ENCODE measurements around the gene ASIC4.

ASIC4 gene

DNA sequence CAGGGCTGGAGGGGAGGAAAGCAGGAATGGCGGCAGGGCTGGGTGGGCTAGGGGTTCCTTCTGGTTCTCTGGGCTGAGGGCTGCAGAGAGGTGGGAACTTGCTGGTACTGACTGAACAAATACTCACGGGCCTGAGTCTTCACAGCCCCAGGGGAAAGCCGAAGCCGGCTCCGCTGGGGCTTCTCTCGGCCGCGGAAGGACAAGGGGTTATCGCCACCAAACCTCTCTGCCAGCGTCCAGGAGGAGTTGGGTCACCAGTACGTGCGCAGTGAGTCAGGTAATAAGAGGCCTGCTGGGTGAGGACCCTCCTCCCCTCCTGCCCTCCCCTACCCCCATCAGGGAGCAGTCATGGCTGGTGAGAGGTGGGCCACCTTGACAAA is 29.1 kb upstream of the ASIC4 start:
- no peaks in the 10 kb centered on the region for H3K4me1 Mint-ChIP-seq
- no peak overlapping the region for H3K27ac Mint-ChIP-seq (ENCODE audit: low read depth)
- H3K36me3 Mint-ChIP-seq (ENCODE audit: insufficient read depth): no peaks in the 10 kb centered on the region
- H3K4me3 Mint-ChIP-seq: no peak overlapping the region
- no peaks in the 10 kb centered on the region for H3K9me3 Mint-ChIP-seq
- ATAC-seq (replicated peaks; ENCODE audit: extremely low read depth, poor library complexity, severe bottlenecking) (no peak), DNase-seq (ENCODE audit: low spot score in 2 of 2) (no peak)
- peaks cover 78% of the 10 kb centered on the region for H3K27me3 Mint-ChIP-seq

DNA sequence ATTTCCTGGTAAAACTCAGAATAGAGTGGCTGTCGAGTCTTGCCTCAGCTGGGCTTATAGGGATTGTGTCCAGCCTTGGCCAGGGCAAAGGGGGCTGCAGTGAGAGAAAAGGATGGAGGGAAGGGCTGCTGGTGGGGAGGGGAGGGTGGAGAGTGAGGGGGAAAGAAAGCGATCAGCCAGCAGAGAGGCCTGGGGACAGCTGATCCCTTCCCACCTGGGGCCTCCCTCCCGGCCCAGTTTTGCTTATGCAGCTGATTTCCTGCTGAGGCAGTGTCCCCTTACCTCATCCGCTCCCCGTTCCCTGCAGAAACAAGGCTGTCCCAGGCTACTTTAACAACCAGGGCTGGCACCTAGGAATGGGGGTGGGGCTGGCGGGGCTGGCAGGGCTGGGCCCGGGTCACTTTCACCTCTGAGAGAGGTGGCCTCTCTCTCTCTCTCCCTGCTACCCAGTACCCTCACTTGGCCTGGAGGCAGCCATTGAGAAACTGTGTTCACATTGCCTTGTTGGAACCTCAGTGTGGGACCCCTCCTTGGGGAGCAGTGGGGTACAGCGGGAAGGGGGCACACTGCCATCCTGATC is 27.8 kb upstream of the ASIC4 start:
- no peaks in the 10 kb centered on the region for H3K9me3 Mint-ChIP-seq
- peaks cover 76% of the 10 kb centered on the region for H3K27me3 Mint-ChIP-seq
- H3K36me3 Mint-ChIP-seq (ENCODE audit: insufficient read depth): no peaks in the 10 kb centered on the region
- DNase-seq (ENCODE audit: low spot score in 2 of 2) (no peak), ATAC-seq (replicated peaks; ENCODE audit: extremely low read depth, poor library complexity, severe bottlenecking) (no peak)
- no peak overlapping the region for H3K4me3 Mint-ChIP-seq
- H3K27ac Mint-ChIP-seq (ENCODE audit: low read depth): no peak overlapping the region
- no peaks in the 10 kb centered on the region for H3K4me1 Mint-ChIP-seq

DNA sequence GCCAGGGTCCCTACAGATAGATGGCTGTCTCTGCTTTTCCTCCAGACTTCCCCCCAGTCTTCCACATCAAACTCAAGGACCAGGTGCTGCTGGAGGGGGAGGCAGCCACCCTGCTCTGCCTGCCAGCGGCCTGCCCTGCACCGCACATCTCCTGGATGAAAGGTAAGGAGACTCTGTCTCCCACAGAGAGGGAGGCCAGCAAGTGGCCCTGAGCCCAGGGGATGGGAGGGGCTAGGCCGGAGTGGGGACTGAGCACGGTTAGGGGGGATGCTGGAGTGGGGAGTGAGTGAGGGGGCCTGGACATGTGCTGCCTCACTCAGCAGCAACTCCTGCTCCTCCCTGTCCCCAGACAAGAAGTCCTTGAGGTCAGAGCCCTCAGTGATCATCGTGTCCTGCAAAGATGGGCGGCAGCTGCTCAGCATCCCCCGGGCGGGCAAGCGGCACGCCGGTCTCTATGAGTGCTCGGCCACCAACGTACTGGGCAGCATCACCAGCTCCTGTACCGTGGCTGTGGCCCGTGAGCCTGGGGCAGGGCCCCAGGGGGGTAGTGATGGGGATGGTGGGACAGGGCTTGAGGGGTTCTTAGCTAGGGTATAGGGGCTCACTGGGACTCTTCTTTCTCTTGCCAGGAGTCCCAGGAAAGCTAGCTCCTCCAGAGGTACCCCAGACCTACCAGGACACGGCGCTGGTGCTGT is 26.0 kb upstream of the ASIC4 start:
- peaks cover 78% of the 10 kb centered on the region for H3K27me3 Mint-ChIP-seq
- no peaks in the 10 kb centered on the region for H3K4me1 Mint-ChIP-seq
- H3K36me3 Mint-ChIP-seq (ENCODE audit: insufficient read depth): peaks cover 2% of the 10 kb centered on the region
- DNase-seq (ENCODE audit: low spot score in 2 of 2): no peak
- H3K27ac Mint-ChIP-seq (ENCODE audit: low read depth): no peak overlapping the region
- no peak overlapping the region for H3K4me3 Mint-ChIP-seq
- no peaks in the 10 kb centered on the region for H3K9me3 Mint-ChIP-seq
- ATAC-seq (replicated peaks; ENCODE audit: extremely low read depth, poor library complexity, severe bottlenecking): no peak

DNA sequence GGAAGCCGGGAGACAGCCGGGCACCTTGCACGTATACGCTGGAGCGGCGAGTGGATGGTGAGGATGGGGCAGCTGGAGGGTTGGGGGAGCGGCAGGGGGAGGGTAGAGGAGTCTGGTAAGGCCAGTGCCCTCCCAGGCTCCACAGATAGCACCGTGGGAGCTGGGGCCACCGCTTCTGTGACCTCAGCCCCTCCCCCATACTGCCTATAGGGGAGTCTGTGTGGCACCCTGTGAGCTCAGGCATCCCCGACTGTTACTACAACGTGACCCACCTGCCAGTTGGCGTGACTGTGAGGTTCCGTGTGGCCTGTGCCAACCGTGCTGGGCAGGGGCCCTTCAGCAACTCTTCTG is 25.5 kb upstream of the ASIC4 start:
- Mint-ChIP-seq H3K27ac (ENCODE audit: low read depth) (no peak overlapping the region), H3K9me3 (no peaks in the 10 kb centered on the region), H3K36me3 (ENCODE audit: insufficient read depth) (peaks cover 2% of the 10 kb centered on the region), H3K4me1 (no peaks in the 10 kb centered on the region), H3K4me3 (no peak overlapping the region), H3K27me3 (peaks cover 83% of the 10 kb centered on the region)
- DNase-seq (ENCODE audit: low spot score in 2 of 2) (no peak), ATAC-seq (replicated peaks; ENCODE audit: extremely low read depth, poor library complexity, severe bottlenecking) (no peak)

DNA sequence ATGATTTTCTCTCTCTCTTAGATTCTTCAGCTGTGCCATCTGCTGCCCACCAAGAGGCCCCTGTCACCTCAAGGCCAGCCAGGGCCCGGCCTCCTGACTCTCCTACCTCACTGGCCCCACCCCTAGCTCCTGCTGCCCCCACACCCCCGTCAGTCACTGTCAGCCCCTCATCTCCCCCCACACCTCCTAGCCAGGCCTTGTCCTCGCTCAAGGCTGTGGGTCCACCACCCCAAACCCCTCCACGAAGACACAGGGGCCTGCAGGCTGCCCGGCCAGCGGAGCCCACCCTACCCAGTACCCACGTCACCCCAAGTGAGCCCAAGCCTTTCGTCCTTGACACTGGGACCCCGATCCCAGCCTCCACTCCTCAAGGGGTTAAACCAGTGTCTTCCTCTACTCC is 25.0 kb upstream of the ASIC4 start:
- ATAC-seq (replicated peaks; ENCODE audit: extremely low read depth, poor library complexity, severe bottlenecking) (no peak), DNase-seq (ENCODE audit: low spot score in 2 of 2) (no peak)
- Mint-ChIP-seq H3K4me1 (no peaks in the 10 kb centered on the region), H3K36me3 (ENCODE audit: insufficient read depth) (peaks cover 2% of the 10 kb centered on the region), H3K9me3 (no peaks in the 10 kb centered on the region), H3K27me3 (peaks cover 88% of the 10 kb centered on the region), H3K27ac (ENCODE audit: low read depth) (no peak overlapping the region), H3K4me3 (no peak overlapping the region)

DNA sequence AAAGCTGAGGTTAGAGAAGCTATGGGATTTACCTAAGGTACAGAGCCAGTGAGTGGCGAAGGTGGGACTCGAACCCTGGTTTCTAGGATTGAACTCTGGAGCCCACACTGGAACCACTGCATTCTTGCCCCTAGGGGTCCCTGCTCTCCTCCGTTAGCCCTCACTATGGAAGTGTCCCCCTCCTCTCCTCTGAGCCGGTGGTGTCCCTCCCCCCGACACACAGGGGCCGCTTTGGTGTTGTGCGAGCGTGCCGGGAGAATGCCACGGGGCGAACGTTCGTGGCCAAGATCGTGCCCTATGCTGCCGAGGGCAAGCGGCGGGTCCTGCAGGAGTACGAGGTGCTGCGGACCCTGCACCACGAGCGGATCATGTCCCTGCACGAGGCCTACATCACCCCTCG is 24.1 kb upstream of the ASIC4 start:
- Mint-ChIP-seq H3K27ac (ENCODE audit: low read depth) (no peak overlapping the region), H3K36me3 (ENCODE audit: insufficient read depth) (peaks cover 2% of the 10 kb centered on the region), H3K9me3 (no peaks in the 10 kb centered on the region), H3K27me3 (peaks cover 94% of the 10 kb centered on the region), H3K4me1 (no peaks in the 10 kb centered on the region), H3K4me3 (no peak overlapping the region)
- ATAC-seq (replicated peaks; ENCODE audit: extremely low read depth, poor library complexity, severe bottlenecking): no peak
- DNase-seq (ENCODE audit: low spot score in 2 of 2): no peak

DNA sequence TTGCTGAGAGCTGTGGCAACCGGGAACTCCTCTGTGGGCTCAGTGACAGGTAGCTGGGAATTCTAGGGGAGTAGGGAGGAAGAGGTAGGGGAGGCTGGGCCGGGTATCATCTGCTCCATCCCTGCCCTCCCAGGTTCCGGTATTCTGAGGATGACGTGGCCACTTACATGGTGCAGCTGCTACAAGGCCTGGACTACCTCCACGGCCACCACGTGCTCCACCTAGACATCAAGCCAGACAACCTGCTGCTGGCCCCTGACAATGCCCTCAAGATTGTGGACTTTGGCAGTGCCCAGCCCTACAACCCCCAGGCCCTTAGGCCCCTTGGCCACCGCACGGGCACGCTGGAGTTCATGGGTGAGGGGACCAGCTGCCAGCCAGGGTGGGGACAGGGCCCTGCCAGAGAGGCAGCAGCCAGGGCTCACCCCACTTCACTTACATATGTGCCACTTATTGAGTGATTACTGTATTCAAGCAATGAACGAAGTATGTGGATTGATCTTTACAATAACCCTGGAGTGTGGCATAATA is 23.6 kb upstream of the ASIC4 start:
- Mint-ChIP-seq H3K36me3 (ENCODE audit: insufficient read depth) (peaks cover 4% of the 10 kb centered on the region), H3K27me3 (peaks cover 94% of the 10 kb centered on the region), H3K27ac (ENCODE audit: low read depth) (no peak overlapping the region)

DNA sequence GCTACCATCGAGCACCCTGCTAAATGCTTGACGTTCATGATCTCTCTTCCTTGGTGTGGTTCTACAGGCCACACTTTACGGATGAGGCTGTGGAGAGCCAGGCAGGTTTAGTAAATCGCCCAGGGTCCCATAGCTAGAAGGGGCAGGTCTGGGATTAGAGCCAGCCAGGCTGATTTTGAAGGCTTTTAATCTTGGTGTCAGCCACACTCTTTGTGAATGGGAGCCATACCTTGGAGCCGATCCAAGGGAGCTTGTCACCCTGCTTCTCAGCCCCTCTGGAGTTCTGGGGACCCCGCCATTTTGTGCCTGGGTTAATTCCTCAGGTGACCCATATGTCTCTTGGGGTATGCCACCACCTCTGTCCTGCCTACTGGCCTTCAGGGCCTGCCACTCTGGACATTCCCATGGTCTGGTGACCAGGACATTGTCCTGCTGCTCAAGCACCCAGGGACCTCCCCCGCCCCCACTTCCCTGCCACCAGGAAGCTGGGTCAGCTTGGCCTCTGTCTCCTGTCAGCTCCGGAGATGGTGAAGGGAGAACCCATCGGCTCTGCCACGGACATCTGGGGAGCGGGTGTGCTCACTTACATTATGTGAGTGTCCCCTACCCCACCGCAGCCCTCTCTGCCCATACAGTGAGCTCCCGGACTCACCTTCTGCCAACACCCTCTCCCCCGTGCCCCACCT is 22.9 kb upstream of the ASIC4 start:
- Mint-ChIP-seq H3K4me3 (no peak overlapping the region), H3K4me1 (peaks cover 2% of the 10 kb centered on the region), H3K27ac (ENCODE audit: low read depth) (no peak overlapping the region), H3K9me3 (no peaks in the 10 kb centered on the region), H3K27me3 (peaks cover 94% of the 10 kb centered on the region), H3K36me3 (ENCODE audit: insufficient read depth) (peaks cover 5% of the 10 kb centered on the region)
- ATAC-seq (replicated peaks; ENCODE audit: extremely low read depth, poor library complexity, severe bottlenecking) (no peak), DNase-seq (ENCODE audit: low spot score in 2 of 2) (no peak)

More for the DNA sequence above, 23.6 kb upstream of the ASIC4 start:
- DNase-seq (ENCODE audit: low spot score in 2 of 2) (no peak), ATAC-seq (replicated peaks; ENCODE audit: extremely low read depth, poor library complexity, severe bottlenecking) (no peak)
- H3K4me1 Mint-ChIP-seq: no peaks in the 10 kb centered on the region
- H3K9me3 Mint-ChIP-seq: no peaks in the 10 kb centered on the region
- no peak overlapping the region for H3K4me3 Mint-ChIP-seq

DNA sequence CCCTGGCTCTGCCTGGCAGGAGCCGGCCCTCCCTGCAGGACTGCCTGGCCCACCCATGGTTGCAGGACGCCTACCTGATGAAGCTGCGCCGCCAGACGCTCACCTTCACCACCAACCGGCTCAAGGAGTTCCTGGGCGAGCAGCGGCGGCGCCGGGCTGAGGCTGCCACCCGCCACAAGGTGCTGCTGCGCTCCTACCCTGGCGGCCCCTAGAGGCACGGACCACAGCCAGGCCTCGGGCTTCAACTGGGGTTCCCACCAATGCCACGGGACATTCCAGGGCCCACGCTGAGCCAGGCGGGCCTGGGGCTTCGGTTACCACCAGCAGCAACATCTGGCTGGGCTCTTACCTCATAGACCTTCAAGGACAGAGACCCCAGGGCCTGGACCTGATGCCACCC is 21.7 kb upstream of the ASIC4 start:
- peaks cover 7% of the 10 kb centered on the region for H3K36me3 Mint-ChIP-seq (ENCODE audit: insufficient read depth)
- no peak overlapping the region for H3K4me3 Mint-ChIP-seq
- no peak for ATAC-seq (replicated peaks; ENCODE audit: extremely low read depth, poor library complexity, severe bottlenecking)
- peaks cover 10% of the 10 kb centered on the region for H3K4me1 Mint-ChIP-seq
- no peak for DNase-seq (ENCODE audit: low spot score in 2 of 2)
- no peak overlapping the region for H3K27ac Mint-ChIP-seq (ENCODE audit: low read depth)
- no peaks in the 10 kb centered on the region for H3K9me3 Mint-ChIP-seq
- H3K27me3 Mint-ChIP-seq: peaks cover 94% of the 10 kb centered on the region

DNA sequence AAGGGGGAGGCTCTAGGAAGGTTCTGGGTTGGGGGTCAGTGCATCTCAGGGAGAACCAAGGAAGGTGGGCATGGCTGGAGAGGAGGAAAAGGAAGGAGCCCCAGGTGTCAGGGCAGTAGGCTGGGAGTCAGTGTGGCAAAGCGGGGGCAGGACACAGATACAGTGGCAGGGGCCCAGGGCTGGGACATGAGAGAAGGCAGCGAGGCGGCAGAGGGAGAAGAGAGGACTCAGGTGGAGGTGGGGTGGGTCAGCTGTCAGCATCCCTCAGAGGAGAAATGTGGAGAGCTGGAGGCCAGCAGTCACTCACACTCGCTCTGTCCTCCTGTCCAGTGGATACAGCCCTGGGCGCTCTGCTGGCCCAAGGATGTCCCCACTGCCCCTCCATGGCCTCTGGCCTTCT is 21.2 kb upstream of the ASIC4 start:
- no peak overlapping the region for H3K4me3 Mint-ChIP-seq
- H3K36me3 Mint-ChIP-seq (ENCODE audit: insufficient read depth): peaks cover 8% of the 10 kb centered on the region
- H3K4me1 Mint-ChIP-seq: peaks cover 14% of the 10 kb centered on the region
- H3K27me3 Mint-ChIP-seq: peaks cover 94% of the 10 kb centered on the region
- no peaks in the 10 kb centered on the region for H3K9me3 Mint-ChIP-seq
- DNase-seq (ENCODE audit: low spot score in 2 of 2) (no peak), ATAC-seq (replicated peaks; ENCODE audit: extremely low read depth, poor library complexity, severe bottlenecking) (no peak)
- no peak overlapping the region for H3K27ac Mint-ChIP-seq (ENCODE audit: low read depth)

DNA sequence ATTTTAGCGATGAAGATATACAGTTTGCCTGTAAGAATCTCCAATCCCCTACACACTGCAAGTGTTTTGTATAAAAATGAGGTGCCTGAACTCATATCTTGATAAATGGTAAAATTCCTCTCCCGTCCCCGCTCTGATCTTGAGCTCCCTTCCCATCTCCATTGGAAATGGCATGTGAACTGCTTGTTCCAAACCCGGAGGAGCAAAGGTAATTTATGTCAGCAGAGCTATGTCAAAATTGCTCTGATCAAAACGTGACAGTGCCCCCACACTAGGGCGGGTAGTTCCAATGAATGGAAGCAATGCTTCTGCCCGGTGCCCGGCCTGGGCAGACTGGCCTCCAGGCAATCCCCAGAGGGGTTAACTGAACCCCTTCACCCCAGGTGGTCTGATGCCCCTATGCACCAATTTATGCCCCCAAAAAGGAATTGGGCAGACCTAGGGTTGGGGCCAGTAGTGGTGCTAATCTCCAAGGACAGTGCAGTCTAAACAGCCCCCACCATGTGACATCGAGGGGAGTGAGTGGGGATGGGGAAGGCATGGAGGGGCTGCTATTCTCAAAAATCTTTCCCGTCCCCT is 19.2 kb upstream of the ASIC4 start:
- no peak overlapping the region for H3K4me3 Mint-ChIP-seq
- H3K4me1 Mint-ChIP-seq: peaks cover 33% of the 10 kb centered on the region
- H3K27ac Mint-ChIP-seq (ENCODE audit: low read depth): no peak overlapping the region
- ATAC-seq (replicated peaks; ENCODE audit: extremely low read depth, poor library complexity, severe bottlenecking) (no peak), DNase-seq (ENCODE audit: low spot score in 2 of 2) (no peak)
- no peaks in the 10 kb centered on the region for H3K9me3 Mint-ChIP-seq
- H3K27me3 Mint-ChIP-seq: peaks cover 81% of the 10 kb centered on the region
- H3K36me3 Mint-ChIP-seq (ENCODE audit: insufficient read depth): peaks cover 12% of the 10 kb centered on the region

DNA sequence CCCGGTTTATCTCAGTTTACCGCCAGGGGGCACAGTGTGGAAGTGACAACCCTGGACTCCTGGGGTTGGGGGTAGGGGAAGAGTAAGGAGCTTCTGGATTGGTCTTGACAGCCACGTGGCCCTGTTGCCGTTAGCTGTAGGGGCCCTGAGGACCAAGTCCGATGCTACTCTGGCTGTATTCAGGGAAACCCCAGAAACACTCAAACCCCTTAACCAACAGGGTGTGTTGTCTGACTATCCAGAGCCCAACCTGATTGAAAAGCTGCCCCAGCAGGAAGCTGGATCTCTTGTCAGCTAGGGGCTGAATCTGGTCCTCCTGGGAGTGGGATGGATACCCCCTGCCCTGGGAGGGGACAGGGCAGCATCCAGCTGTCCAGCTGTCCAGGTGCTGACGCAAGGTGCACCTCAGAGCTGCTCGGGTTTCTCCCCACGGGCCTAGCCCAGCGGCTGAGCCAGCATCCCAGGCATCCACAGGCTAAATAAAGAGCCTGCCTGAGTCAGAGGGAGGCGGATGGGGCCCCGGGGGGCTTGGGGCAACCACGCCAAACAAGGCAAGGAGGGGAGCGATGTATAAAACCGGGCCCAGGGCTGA is 18.7 kb upstream of the ASIC4 start:
- peaks cover 12% of the 10 kb centered on the region for H3K36me3 Mint-ChIP-seq (ENCODE audit: insufficient read depth)
- H3K4me1 Mint-ChIP-seq: peaks cover 37% of the 10 kb centered on the region
- no peak overlapping the region for H3K4me3 Mint-ChIP-seq
- ATAC-seq (replicated peaks; ENCODE audit: extremely low read depth, poor library complexity, severe bottlenecking) (no peak), DNase-seq (ENCODE audit: low spot score in 2 of 2) (no peak)
- H3K27ac Mint-ChIP-seq (ENCODE audit: low read depth): no peak overlapping the region
- H3K27me3 Mint-ChIP-seq: peaks cover 75% of the 10 kb centered on the region
- H3K9me3 Mint-ChIP-seq: no peaks in the 10 kb centered on the region
